Endothelial cell of umbilical vein (primary cell): ENCODE data around the gene FCN2. TPM values are rescaled to one million over a fixed set of nuclear protein-coding genes. Genes with fewer than 3 reads are reported as not detected.

Source experiments
- BruUV-seq: library from RNA; stranded (reverse); fragments of 400-500 nt; replicated peaks from 2 replicates; lab custom pipeline; 2021; lab: Mats Ljungman, UMichigan
- CTCF ChIA-PET: fragments of 300-600, 350-600 bp; sonication (Branson Sonifier 250); formaldehyde crosslinking; loops from one replicate; lab custom pipeline; 2021; ENCODE audit warnings: antibody characterized with exemption, inconsistent platforms; lab: Charles Lee
- POLR2A ChIA-PET: fragments of 300-600, 350-600 bp; sonication (Branson Sonifier 250); formaldehyde crosslinking; loops from one replicate; lab custom pipeline; 2021; ENCODE audit warnings: antibody characterized with exemption, inconsistent platforms; lab: Charles Lee
- DNase-seq: peaks from one replicate; pipeline ENCODE4 v3.0.0-alpha.2; 2011; ENCODE audit warnings: low read depth, low spot score
- FAIRE-seq: peaks from 2 replicates; lab custom pipeline; 2011; peaks lifted over from hg19 to GRCh38; lab: Jason Lieb, UNC
- H2AFZ ChIP-seq: 2 replicates; pipeline ENCODE4 v1.6.0; 2012; ENCODE audit warnings: low read depth, low read length, control low read depth, inconsistent platforms
- H3K27ac ChIP-seq: 2 replicates; pipeline ENCODE4 v1.5.1; 2011; ENCODE audit warnings: low read depth, mild to moderate bottlenecking, control low read depth, low read length, moderate library complexity; ENCODE audit not compliant: insufficient read depth
- H3K27me3 ChIP-seq, 2 experiments: 2 replicates each; pipeline versions ENCODE4 v1.6.0 to v1.6.1; 2011; ENCODE audit warnings: low read length in 2 of 2, mixed read lengths in 1 of 2; ENCODE audit not compliant: control insufficient read depth in 2 of 2, insufficient read depth in 2 of 2
- H3K36me3 ChIP-seq, 2 experiments: 2 replicates in 1 of 2; 3 replicates in 1 of 2; pipeline ENCODE4 v1.5.1; 2011; ENCODE audit warnings: low read length in 2 of 2, mild to moderate bottlenecking in 1 of 2, moderate library complexity in 1 of 2; ENCODE audit not compliant: control insufficient read depth in 2 of 2, insufficient read depth in 2 of 2; ENCODE audit errors: extremely low read depth in 1 of 2
- H3K4me1 ChIP-seq: 3 replicates; pipeline ENCODE4 v1.5.1; 2011; ENCODE audit warnings: mild to moderate bottlenecking, low read length; ENCODE audit not compliant: control insufficient read depth, insufficient read depth; ENCODE audit errors: extremely low read depth
- H3K4me2 ChIP-seq: 2 replicates; pipeline ENCODE4 v1.6.1; 2011; ENCODE audit warnings: low read length, control low read depth, mixed read lengths; ENCODE audit not compliant: insufficient read depth
- H3K4me3 ChIP-seq, 3 experiments: fragments of 200-600 bp in 1 of 3; sonication (generic), shearing (Covaris generic) in 1 of 3; replicated peaks in 1 of 3; 2 replicates each; pipeline ENCODE4 v1.5.1; 2011 to 2016; ENCODE audit warnings: control low read depth in 3 of 3, low read length in 3 of 3, mild to moderate bottlenecking in 2 of 3, inconsistent platforms in 1 of 3, low read depth in 1 of 3, moderate library complexity in 1 of 3; ENCODE audit not compliant: insufficient read depth in 1 of 3
- H3K79me2 ChIP-seq: 2 replicates; pipeline ENCODE4 v1.6.0; 2012; ENCODE audit warnings: low read length, inconsistent platforms; ENCODE audit not compliant: control insufficient read depth, insufficient read depth
- H3K9ac ChIP-seq: replicated peaks from 2 replicates; pipeline ENCODE3; 2011; ENCODE audit warnings: low read length, control low read depth; ENCODE audit not compliant: insufficient read depth; ENCODE audit errors: extremely low read depth
- H3K9me1 ChIP-seq: replicated peaks from 3 replicates; pipeline ENCODE4 v1.6.0; 2011; ENCODE audit warnings: mild to moderate bottlenecking, low read length; ENCODE audit not compliant: control insufficient read depth, insufficient read depth; ENCODE audit errors: extremely low read depth
- H3K9me3 ChIP-seq: replicated peaks from 2 replicates; pipeline ENCODE4 v1.5.1; 2012; ENCODE audit warnings: low read length, inconsistent platforms; ENCODE audit not compliant: control insufficient read depth, insufficient read depth
- H4K20me1 ChIP-seq: replicated peaks from 2 replicates; pipeline ENCODE3; 2011; ENCODE audit warnings: mild to moderate bottlenecking, low read length; ENCODE audit not compliant: control insufficient read depth, insufficient read depth; ENCODE audit errors: extremely low read depth
- EZH2 ChIP-seq: IDR thresholded peaks from 2 replicates; pipeline ENCODE4 v1.6.1; 2012; ENCODE audit warnings: borderline replicate concordance, low read depth, mild to moderate bottlenecking, moderate library complexity, low read length, inconsistent platforms; ENCODE audit not compliant: severe bottlenecking
- GATA2 ChIP-seq: IDR thresholded peaks from 2 replicates; pipeline ENCODE4 v1.7.0; 2011; ENCODE audit warnings: low read depth, mild to moderate bottlenecking, moderate library complexity, mixed read lengths, low read length; ENCODE audit not compliant: insufficient read length, insufficient read depth
- MYC ChIP-seq: IDR thresholded peaks from one replicate; pipeline ENCODE4 v1.6.1; 2011; ENCODE audit warnings: mild to moderate bottlenecking, low read depth, low read length
- POLR2A ChIP-seq: IDR thresholded peaks from 2 replicates; pipeline ENCODE4 v1.6.1; 2012; ENCODE audit warnings: low read depth, mild to moderate bottlenecking, control low read depth, low read length
- POLR2AphosphoS5 ChIP-seq: IDR thresholded peaks from 2 replicates; pipeline ENCODE4 v1.6.1; 2012; ENCODE audit warnings: low read depth, mild to moderate bottlenecking, control low read depth, low read length, moderate library complexity; ENCODE audit not compliant: insufficient read depth
- dilution Hi-C: fragments of 300-500 bp; cut with MboI; formaldehyde crosslinking; loops from one replicate; pipeline ENCODE4 v1.15.0; 2019; ENCODE audit warnings: low sequenced_read_pairs; ENCODE audit not compliant: extremely low pct_ligation_motif_present
- intact Hi-C: fragments of 100-400 bp; cut with micrococcal nuclease; formaldehyde crosslinking; loops from one replicate; pipeline ENCODE4 v1.10.0; 2022
- polyA plus RNA-seq, 4 experiments: library from polyadenylated mRNA; depleted of rRNA in 3 of 4; stranded (reverse) in 3 of 4; unstranded in 1 of 4; fragments of >200 nt; gene quantifications; 2 replicates each; pipeline versions ENCODE4 v1.2.1 to v1.2.3, GENCODE V29; 2011 to 2012; ENCODE audit warnings: missing spikeins in 1 of 4
- total RNA-seq: library from RNA; stranded (reverse); gene quantifications from 2 replicates; pipeline ENCODE4 v1.2.3, GENCODE V29; 2021

Gene FCN2
- total and polyA plus RNA-seq, 2 donors (not counting 3 experiments of a cell fraction or from before 2014, with no cell fraction given), result not detected

DNA sequence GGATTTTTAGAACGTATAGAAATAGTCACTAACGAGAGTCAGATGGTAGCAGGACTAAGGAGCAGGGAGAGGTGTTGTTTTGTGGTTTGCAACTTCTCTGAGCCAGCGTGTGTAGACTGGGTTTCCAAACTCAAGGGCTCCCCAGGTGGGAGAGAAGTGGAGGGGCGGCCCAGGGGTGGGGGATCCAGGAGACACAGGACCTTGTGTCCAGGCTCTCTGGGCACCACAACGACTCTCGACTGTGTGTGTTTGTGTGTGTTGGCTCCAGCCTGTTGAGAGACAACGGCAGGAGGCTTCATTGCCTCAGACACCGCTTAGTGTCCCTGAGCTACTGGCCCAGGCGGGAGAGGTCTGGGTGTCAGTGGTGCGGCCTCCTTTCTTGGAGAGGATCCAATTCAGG is 38.0 kb downstream of the FCN2 start:
- H3K79me2 ChIP-seq, result no peaks in the 10 kb centered on the region
- no peaks in the 10 kb centered on the region for H3K27me3 ChIP-seq
- TF ChIP-seq MYC, result no peak
- CTCF ChIA-PET, result no interaction called here
- H4K20me1 ChIP-seq, result no peaks in the 10 kb centered on the region
- DNase-seq (no peak), FAIRE-seq (no peak)
- intact Hi-C loops, result no loop called here
- no peaks in the 10 kb centered on the region for H3K9me3 ChIP-seq
- no peak overlapping the region for H3K4me2 ChIP-seq
- H3K9me1 ChIP-seq, result no peaks in the 10 kb centered on the region
- dilution Hi-C loops, result no loop called here
- H3K27ac ChIP-seq, result no peak overlapping the region
- POLR2A ChIA-PET, result no interaction called here
- H3K4me1 ChIP-seq, result no peaks in the 10 kb centered on the region
- H3K9ac ChIP-seq, result no peak overlapping the region
- no peak overlapping the region for H2AFZ ChIP-seq
- BruUV-seq, result no TSS peak
- H3K36me3 ChIP-seq, result no peaks in the 10 kb centered on the region
- H3K4me3 ChIP-seq, result no peak overlapping the region

DNA sequence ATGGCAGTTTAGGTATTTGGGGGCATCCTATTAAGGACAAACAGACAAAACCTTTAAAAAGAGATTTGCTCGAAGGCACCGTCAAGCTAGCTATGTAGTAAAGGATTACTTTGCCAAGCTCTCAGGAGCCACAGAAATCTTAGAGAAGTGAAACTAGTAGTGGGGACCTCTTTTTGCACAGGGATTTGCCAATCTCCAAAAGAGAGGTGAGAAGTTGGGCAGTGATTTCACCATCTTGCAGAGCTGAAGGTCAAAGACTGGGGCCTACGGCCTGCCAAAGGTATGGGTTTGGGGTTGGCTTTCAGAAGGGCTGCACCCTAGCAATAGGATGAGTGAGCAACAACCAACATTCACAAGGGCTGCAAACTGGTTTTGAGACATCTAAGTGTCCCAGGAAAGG is 38.7 kb downstream of the FCN2 start:
- dilution Hi-C loops, result no loop called here
- no peak for DNase-seq
- Histone ChIP-seq H3K79me2 (no peaks in the 10 kb centered on the region), H3K9ac (no peak overlapping the region), H3K36me3 (no peaks in the 10 kb centered on the region), H3K27ac (no peak overlapping the region), H3K27me3 (no peaks in the 10 kb centered on the region), H3K9me1 (no peaks in the 10 kb centered on the region), H3K4me3 (no peak overlapping the region), H4K20me1 (no peaks in the 10 kb centered on the region), H3K4me2 (no peak overlapping the region), H3K9me3 (no peaks in the 10 kb centered on the region), H3K4me1 (no peaks in the 10 kb centered on the region), H2AFZ (no peak overlapping the region)
- POLR2A ChIA-PET, result no interaction called here
- intact Hi-C loops, result no loop called here
- TF ChIP-seq POLR2AphosphoS5 (no peak), POLR2A (no peak), GATA2 (no peak), EZH2 (no peak)
- CTCF ChIA-PET, result no interaction called here
- FAIRE-seq, result no peak
- BruUV-seq, result no TSS peak
